HG02884 (cell line): ENCODE results near the gene NME7.

Source experiments
- ATAC-seq: cut with Tn5 transposase; IDR thresholded peaks from one replicate; pipeline ENCODE4 v1.9.1; 2021; ENCODE audit warnings: mild to moderate bottlenecking, moderate library complexity; ENCODE audit not compliant: unreplicated experiment

NME7 gene

DNA sequence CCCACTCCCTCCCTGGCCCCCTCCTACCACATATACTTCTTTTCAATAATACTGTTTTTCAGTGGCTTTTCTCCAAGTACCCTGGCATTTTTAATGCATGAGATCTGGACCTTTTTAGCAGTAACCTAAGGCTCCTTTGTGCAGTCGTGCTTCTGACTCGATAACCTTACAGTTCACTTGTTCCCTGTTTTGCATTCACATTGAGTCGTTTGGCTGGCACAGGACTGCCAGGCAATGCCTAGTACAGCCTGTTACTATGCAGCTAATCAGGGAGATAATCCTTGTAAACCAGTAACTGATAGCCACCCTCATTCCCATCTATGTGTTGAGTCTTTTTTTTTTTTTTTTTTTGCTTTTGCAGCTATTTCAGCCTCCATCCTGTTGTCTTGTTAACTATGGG, 257.4 kb downstream of the NME7 start:
- ATAC-seq = no peak

DNA sequence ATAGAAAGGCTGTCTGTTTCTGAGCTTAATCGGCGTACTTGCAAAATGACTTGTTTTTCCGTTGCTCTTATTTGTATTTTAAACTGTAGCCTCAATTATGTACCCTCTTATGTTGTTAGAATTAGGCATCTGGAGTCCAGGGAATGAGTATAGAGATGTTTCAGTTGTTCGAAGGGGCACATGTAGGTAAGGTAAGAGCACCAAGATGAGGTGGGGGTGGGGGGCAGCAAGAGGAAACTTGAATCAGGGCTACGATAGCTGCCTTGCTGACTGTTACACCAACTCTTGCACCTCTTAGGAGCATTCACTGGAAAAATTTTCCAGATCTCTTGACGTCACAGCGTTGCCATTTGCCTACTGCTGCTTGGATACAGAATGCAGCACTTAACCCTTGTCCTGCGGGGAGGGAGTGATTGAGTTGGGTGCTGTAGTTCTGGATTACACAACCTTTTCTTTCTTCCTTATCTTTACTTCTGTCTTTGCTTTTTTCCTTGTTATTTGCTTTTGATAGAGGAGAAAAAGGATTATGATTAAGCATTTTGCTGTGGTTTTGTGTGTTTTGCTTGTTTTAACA, 257.9 kb downstream of the NME7 start:
- ATAC-seq = no peak

DNA sequence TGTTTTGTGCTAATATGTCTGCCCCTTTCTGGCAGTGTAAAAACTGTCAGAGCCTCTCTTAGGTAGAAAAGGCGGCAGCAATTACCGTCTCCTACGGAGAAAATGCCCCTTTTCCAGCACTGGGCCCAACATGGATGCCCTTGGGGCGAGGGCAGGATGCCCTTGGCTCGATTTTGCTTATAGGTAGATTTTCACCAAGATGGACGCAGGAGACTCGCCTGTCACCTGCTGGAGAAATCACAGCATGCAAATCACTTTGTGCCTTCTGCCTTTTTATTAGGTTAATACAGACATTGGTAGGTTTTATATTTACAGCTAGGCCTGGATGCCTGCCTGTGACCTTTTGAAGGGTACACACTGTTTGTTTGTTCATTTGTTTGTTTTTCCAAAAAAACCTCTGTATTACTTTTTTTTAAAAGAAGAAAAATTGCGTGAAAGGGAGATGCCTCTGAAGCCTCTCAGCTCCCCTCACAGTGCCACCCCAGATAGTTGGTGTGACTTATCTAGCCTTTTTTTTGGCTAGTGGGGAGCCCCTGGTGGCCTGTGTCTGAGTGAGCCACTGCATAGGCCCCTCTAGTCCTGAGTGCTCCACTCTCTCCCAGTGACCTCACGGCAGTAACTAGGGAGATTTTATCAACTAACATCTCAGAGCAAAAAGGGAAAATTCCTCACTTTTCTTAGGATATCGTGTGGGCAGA, 258.6 kb downstream of the NME7 start:
- ATAC-seq = no peak

DNA sequence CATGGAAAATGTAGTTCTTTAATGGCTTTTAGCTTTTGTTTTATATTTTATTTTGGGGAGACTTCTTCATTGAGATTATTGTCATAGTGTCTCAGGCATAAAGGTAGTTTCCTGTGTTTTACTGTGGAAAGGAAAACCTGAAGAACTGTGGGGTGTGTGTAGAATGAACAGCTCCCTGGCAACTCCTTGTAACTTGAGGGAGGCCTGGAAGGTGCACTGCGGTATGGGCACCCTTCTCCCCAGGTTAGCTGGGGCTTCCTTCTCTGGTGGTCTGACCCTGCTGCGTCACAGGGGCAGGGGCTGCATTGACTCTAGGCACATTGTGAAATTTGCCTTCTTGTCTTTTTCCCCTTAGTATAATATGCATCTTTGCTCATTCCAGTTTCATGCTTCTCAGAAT, 259.4 kb downstream of the NME7 start:
- no peak for ATAC-seq

DNA sequence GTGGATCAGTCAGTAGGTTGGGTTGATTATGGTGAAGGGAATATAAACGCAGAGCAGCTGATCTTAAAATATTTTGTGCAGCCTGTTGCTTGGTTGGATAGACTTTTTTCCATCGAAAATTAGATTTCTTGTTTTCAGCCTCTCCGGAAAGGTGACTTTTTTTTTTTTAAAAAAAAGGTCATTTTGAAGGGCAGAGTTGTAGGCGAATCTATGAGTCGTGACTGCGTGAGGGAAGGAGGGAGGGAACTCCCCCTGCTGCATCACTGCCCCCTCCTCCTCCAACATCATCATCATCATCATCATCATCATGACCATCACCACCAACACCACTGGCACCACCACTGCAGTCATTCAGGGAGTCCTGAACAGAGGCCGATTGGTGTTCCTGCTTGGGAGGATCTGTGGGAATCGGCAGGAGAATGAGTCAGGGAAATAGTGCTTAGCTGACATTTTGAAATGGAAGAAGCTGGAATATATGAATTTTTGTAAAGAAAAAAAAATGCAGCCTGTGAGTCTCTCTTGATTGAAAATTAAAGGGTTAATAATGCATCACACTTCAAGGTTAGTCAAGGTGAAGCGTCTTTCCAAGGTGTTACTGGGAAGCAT, 259.9 kb downstream of the NME7 start:
- ATAC-seq = no peak

DNA sequence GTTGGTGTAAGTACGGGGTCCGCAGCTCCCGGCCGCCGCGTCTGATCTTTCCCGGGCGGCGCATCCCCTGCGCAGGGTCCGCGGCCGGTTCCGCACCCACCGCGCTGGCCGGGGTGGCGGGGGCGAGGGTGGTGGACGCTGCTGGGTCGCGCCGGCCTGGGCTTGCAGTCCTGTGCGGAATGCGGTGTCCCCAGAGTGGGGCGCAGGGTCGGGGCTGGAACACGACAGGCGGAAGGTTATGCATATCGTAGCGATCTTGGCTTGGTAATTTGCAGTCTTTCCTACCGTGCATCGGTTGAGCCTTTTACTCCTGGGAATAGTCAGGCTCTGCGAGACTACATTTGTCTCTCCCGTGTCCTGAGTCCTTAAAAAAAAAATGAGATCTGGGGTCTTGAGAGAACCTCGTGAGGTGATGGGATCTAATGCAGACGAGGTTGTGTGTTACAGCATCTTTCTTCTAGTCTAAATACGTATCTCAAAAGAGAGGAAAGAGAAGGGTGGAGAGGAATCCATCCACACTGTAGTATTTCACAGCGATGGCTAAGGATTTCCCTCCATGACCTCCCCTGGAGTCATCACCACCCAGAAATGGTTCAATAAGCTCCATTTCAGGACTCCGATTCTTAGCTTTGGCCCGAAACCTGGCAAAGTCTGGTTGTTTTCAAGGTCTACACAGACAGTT, 260.5 kb downstream of the NME7 start:
- peak; percentile 4 for ATAC-seq

DNA sequence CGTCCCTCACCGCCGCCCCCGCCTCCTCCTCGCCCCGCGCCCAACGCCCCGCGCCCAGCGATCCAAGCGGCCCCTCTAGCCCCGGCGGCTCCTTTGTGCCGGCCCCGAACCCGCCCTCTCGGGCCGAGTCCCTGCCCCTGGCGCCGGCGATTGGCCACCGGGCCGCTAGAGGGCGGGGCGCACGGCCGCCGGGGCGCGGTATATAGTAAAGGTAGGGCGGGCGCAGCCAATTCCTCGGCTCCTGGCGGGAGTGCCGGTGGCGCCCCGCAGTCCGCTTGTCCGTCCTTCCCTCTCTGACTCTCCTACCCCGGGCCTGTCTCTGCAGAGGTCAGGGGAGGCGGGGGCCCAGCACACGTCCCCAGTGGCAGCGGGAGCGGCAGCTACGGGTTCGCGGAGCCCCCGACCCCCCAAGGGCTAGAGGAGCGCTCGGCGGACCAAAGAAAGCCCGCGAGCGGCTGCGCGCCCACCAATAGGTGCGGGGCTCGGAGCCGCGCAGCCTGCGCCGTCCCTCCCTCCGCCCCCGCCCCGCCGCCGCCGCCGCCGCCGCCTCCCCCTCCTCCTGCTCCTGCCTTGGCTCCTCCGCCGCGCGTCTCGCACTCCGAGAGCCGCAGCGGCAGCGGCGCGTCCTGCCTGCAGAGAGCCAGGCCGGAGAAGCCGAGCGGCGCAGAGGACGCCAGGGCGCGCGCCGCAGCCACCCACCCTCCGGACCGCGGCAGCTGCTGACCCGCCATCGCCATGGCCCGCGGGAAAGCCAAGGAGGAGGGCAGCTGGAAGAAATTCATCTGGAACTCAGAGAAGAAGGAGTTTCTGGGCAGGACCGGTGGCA, 261.3 kb downstream of the NME7 start, which contains the start of gene ATP1B1:
Gene ATP1B1 (plus strand): TSS at position 596 of the 826 bp plus-strand sequence. CDS start 140 bp downstream, at position 736.
- peak; percentile 82 for ATAC-seq

DNA sequence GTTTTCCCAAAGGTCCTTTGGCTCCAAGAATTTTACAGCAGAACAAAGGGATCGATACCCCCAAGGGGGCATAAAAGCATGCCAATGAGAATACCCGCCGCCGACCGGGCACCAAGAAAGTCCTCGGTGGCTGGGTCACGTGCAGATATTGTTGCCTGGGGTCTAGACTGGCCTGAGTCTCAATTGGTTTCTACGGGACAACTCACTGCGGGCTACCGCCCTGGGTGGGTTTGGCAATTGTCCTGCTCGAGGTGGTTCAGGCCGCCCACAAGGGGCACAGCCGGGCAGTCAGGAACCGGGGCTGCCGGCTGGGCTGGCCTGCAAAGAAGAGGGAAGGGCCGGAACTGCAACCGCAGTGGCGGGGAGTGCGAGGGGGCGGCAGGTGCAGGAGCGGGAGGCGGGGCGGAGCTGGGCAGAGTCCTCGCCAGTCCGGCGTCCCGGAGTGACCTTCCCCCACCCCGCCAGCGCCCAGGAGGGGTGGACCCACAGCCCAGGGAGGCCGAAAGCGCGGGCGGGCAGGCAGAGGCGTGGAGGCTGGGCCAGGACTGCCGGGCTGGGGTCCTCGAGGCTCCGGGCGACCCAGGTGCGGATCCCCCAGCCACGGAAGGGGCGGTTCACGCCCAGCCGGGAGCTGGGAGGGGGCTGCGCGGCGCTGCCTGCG, 262.0 kb downstream of the NME7 start:
- peak; percentile 17 for ATAC-seq

DNA sequence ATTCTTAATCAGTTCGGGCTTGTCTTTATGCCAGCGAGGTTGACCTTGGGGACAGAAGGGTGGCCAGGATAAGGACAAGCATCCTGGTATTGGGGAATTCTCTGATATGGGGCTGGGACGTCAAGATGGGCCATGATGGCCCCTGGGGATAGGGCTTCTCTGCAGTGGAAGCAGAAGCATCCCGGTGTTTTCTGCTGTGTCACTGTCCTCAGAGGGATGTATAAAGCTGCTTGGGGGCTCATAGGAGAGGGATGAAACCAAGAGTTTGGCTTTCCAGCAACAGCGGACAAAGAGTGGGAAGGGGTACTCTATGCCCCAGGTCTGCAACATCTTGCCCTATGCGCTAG, 262.5 kb downstream of the NME7 start:
- no peak for ATAC-seq

DNA sequence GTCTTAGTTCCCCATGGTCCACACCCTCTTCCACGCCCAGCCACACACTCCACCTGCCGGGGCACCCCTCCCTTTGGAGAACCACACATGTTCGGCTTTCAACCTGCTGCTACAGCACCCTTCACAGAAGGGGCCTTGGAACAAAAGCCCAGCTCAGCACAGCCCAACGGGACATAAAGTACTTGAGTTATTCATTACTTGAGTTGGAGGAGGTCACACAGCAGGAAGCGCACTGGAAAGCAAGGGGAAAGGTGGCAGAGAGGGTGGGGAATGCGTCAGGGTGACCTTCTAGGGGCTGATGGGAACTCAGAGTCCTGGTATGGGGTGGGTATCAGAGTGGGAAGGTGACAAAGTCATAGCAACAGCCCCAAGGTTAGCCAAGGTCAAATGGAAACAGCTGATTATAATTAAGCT, 264.1 kb downstream of the NME7 start:
- no peak for ATAC-seq

DNA sequence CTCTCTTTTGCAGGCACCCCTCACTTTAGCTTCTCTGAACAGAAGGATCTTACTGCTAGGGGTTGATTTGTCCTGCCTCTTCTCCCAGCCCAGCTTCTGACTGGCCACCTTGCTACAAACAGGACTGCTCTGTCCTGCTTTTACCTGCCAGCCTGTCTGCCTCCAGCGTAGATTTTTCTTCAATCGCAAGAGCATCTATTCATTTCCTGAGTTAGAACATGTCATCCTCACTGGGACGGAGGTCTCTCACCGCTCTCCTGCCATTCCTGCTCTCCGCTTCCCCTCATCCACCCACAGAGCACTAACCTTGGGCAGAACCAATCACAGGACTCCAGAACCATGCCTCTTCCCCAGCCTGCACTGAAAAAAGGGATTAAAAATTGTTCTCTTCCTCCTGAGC, 264.6 kb downstream of the NME7 start:
- ATAC-seq = no peak

DNA sequence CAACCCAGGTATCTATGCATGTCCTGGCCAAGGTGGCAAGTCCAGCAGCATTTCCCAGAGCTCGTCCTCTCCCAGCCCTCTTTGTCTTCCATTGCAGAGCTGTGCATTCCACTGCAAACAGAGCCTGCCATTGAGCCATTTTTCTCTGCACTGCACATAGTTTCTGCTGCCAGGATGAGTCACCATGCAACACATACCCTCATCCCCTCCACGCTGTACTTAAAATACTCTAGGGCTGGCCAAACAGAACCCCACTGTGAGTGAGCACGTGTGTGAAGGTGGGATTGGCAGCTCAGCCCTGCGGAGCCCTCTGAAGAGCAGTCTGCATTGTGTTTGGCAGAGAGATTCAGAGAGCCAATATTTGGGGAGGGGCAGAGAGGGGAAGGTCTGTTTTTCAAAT, 265.0 kb downstream of the NME7 start:
- no peak for ATAC-seq

DNA sequence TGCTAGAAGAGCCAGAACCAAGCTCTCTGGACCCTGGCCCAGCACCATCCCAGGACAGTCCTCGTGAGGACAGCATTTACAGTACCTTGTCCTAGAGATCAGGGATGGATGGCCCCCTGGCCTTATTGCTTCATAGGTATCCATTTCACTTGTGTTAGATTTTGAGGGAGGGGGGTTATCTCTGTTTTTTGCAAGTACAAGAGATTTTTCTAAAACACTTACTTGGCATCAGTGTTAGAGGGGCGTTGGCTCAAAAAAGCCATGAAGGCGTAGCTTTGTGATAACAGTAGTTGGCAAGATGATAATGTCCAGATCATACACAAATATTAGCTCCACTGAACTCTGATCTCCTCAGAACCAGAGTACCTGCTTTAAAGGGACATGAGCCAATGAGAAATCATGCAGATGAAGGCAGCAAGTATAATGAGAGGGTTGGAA, 266.9 kb downstream of the NME7 start:
- no peak for ATAC-seq

DNA sequence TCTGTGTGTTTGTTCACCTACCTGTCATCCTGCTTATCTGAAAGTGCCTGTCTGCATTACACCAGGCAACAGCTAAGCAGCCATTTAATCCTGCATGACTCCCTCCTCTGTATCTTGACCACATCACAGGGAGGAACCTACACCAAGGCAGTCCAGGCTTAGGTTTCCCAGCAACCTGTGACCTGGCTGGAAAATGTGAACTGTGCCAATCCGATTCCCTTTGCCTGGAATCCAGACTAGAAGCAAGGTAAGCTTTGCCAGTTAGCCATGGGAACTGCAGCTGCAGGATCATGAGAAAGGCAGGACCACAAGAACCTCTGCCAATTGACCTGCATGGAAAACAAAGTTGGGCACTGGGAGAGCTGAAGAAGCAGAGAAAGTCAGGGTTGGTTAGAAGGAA, 267.4 kb downstream of the NME7 start:
- no peak for ATAC-seq

DNA sequence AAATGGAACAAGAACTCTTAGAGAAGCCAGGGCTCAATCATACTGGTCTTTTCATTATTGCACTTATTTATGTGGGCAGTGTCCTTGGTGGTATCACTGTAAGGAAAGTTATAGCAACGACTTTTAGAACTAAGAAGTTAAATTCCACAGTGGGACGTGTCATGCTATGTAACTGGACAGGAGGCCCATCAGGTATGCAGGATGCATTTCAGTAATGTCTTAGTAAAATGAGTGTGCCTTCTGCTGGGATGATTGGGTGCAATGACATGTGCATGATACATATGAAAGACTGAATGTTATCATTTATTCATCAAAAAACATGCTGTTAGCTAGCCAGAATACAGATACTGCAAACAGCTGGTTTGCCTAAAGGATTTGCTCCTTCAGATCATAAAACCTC, 268.0 kb downstream of the NME7 start:
- ATAC-seq = no peak

DNA sequence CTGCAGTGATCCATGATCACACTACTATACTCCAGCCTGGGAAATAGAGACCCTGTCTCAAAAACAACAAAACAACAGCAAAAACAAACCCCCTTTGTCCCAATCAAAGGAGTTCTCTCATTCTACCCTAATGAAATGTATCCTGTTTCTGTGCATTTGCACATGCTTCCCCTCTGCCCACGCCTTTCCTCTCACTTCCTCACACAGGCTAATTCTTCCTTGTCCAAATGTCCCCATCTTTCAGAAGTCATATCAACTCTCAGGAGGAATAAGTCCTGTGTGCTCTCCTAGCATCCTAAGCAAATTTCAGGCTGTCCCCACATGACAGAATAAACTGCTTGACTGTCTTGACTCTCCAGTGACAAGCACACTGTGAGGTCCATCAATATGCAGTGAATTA, 269.2 kb downstream of the NME7 start:
- no peak for ATAC-seq

DNA sequence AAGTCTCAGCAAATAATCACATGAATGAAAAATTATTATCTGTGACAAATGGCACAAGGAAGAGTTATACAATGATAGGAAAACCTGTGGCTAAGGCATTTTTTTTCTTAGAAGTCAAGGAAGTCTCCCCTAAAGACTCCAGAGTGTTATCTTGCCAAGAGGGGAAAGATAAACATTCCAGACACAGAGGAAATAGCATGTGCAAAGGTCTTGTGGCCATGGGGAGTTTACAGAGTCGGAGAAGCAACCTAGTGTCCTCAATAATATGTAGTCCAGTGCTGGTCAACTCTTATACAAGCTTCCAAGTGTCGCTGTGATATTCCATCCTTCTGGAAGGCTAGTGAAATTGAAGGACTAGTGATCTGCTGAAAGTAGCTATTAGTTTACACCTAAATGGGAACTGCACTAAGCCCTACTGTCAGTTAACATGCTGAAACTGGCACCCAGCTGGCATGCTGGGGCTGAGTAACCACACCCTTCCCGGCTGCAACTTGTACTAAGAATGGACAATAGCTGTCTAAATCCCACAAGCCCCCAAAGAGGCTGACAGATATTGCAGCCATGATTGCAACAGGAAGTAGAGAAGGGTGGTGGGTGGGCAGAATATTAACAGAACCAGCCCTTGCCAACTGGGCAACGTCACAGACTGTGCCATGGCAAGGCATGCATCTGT, 272.6 kb downstream of the NME7 start:
- no peak for ATAC-seq

DNA sequence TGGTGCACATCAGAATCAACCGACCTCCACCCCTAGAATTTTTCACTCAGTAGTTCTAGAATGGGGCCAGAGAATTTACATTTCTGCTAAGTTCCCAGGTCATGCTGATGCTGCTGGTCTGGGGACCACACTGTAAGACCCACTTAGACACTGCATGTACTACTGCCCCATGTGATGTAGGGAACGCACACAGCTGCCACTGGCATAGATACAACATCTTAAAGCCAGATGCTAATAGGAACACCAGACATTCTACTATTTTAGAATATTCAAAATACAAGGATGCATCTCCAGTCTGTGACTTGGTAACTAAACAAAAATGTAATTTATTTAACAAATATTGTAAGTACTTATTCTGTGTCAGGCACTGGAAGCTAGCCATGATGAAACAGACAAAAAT, 275.2 kb downstream of the NME7 start:
- no peak for ATAC-seq

DNA sequence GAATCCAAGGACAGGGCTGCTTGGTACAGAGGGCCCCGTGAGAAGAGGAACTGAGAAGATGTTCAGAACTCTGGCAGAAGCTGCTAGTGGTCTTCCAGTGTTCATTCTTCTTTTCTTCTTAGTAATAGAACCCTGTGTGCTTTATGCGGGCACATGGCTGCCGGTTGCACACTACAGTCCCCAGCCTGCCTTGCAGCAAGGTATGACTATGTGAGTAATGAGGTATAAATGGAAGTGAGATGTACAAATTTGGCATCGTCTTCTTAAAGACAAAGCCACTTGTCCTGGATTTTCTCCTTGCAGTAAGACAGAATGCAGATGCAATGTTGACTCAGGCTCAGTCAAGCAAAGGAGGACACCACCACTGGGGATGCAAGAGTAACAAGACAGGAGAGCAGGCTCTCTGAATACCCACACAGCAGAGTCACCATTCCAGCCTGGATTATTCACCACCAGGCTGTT, 276.1 kb downstream of the NME7 start:
- peak; percentile 71 for ATAC-seq

DNA sequence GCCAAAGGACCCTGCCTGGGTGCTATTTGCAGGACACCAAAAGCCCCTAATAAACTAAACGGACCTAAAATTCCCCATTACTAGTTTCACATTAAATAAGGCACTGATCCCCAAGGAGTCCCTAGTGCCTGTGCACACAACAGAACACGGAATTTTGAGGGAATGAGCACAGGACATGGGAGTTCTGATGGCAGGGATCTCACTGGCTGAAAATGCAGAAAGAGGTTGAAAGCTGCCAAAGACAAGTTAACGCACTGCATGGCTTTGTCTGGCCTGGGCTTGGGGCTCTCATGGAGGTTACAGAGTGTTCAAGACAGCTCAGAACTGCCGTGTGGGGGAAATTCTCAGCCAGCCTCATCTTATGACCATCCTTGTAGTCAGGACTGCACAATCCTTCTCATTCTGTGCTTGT, 276.7 kb downstream of the NME7 start:
- ATAC-seq = peak; percentile 51
